GM19324 (cell line): ENCODE results near the gene SNN.

ENCODE experiments used
- ATAC-seq: cut with Tn5 transposase; IDR thresholded peaks from one replicate; pipeline ENCODE4 v1.9.1; 2021; ENCODE audit warnings: mild to moderate bottlenecking, moderate library complexity; ENCODE audit not compliant: unreplicated experiment, low FRiP score

Gene SNN

DNA sequence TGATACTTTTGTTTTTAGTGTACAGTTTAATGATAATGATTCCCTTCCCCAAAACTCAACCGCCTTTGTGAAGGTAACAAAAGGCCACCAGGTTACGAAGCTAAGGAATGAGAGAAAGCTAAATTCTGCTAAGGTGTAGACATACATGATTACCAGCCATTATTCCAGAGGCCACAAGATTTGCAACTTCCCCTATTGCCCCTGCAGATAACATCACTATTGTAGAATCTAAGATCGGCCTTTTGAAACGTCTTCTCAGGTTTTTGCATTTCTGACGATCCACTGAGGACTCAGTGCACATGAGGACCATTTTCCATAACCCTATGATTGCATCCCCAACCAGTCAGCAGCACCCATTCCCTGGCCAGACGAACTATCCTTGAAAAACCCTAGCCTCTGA is 33.9 kb upstream of the SNN start:
- no peak for ATAC-seq

DNA sequence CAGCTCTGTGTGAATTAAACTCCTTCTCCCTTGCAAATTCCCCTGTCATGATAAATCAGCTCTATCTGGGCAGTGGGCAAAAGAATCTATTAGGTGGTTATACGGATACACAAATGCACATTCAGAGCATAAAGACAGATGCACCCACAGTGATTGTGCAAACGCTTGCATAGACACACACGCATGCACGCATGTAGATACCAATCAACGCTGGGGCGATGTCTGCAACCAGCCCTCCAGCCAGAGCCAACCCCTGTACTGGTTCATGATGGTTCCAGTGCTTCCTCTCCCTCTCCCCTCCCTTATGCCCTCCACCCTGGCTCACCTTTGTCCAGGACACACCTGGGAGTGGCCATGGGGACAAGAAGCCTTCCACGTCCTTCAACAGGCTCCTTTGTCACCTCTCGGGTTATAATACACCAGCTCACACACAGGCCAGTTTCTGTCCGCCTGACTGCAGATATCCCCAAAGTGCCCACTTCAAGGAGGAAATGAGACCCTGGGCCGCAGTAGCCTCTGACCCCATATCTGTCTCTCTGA is 33.1 kb upstream of the SNN start:
- no peak for ATAC-seq

DNA sequence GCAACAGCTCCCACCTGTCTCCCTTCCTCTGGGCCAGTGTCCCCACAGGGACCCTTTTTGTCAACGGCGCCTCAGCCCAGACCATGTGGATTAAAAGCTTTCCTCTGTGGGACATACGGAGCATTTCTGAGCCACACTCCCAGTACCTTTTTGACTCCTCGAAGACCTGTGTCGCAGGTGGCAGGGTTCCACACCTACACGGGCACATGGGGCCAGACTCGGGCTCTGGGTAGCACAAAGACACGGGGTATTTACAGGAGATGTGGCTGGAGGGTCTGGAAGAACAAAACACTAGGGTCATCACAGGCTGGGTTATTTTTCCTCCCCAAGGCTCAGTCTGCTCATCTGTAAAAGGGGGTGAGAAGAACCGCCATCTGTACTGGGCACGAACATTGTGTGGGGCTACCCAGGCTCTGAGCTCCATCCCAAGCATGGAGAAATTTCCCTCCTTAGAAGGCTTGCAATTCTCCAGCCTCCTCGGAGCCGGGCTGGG is 32.5 kb upstream of the SNN start:
- no peak for ATAC-seq

DNA sequence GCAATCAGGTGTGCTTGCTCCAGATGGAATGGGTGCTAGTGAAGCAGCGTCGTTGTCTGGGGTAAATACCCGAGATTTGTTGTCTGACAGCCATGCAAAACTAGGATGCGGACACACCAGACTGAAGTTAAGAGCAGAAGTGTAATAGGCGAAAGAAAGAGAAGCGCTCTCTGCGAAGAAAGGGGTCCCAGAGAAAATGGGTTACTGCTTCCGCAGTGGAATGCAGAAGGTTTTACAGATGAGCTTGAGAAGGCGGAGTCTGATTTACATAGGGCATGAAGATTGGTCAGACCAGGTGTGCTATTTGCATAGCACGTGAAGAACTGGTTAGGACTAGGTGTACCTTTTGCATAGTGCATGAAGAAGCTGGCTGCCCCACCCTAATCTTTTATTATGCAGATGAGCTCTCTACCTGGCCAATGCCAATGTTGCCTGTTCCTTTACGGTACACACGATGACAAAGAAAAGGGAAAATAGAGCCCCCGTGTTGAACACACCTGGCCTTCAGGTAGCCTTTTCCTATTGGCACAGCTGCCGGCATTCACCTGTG is 32.0 kb upstream of the SNN start:
- no peak for ATAC-seq

DNA sequence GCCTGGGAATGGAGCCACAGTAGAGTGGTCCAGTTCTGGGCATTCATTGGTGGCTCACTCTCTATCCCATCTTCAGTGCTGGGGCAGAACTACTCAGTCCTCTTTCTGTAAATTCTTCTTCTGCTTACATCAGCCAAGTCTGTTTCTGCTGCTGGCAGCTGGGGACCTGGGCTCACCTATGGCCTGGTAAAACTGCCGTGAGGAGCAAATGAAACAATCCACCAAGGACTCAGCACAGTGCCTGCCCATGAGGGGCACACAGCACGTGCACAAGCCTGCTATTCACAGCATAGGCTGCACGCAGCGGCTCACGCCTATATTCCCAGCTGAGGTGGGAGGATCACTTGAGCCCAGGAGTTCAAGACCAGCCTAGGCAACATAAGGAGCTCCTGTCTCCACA is 30.9 kb upstream of the SNN start:
- ATAC-seq: no peak

DNA sequence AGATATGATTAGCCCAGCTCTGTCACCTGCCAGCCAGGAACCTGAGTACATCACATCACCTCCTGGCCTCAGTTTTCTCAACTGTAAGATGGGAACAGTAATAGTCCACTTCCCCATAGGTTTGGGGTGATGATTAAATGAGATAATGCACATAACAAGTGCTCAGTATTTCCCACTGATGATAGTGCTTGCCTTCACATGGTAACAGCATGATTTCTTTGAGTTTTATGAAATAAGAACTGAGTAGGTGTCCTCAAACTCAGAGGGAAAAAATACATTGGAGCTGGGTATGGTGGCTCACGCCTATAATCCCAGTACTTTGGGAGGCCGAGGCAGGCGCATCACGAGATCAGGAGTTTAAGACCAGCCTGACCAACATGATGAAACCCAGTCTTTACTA is 30.1 kb upstream of the SNN start:
- ATAC-seq: no peak

DNA sequence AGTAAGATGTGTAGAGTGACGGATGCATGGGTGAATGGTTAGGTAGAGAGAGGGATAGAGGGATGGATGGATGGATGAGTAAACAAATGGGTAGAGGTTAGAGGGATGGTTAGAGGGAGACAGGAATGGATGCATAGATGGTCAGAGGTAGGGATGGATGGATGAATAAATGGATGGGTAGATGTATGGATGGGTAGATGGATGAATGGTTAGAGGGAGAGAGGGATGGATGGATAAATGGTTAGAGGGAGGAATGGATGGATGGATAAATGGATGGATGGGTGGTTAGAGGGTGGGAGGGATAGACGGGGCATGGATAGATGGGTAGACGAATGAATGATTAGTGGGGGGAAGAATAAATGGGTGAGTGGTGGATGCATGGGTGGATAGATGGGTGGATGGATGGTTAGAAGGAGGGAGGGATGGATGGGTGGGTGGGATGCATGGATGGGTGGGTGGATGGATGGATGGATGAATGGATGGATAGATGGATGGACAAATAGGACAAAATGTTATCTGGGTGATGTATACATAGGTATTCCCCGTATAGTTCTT is 29.2 kb upstream of the SNN start:
- no peak for ATAC-seq

DNA sequence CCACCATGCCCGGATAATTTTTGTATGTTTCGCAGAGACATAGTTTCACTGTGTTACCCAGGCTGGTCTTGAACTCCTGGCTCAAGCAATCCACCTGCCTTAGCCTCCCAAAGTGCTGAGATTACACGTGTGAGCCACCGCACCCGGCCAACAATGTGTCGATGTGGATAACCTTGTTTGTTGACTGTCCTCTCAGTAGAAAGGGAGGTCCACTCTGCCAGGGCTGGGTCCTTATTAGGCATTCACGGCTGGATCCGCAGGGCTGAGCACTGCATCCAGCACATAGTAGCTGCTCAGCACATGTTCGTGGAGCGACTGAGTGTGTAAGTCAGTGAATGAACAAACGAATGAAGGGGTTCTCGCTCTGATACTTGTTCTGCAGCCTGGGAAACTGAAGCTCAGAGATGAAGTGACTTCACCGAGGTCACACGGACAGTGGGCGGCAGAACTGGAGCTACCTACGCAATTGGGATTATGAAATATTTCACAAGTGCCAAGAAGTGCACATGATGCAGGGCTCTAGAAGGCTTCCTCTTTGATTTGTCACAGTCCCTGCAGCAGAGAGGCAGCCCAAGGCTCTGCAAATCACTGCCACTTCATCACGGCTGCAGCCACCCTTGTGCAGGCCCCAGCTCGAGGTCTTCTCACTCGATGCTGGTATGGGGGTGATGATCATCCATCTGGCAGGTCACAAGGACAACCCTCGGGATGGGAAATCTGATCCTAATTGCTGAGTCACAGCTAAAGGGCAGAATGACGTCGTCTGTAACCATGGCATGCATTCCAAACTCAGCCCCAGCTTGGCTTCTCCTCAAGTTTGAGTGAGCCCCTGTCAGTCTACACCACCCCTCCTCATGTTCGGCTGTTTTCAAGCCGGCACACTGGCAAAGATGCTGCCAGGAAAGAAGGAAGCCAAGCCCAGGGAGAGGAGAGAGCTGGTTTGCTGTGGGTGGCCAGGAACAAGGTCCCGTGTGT is 28.0 kb upstream of the SNN start:
- ATAC-seq: no peak

DNA sequence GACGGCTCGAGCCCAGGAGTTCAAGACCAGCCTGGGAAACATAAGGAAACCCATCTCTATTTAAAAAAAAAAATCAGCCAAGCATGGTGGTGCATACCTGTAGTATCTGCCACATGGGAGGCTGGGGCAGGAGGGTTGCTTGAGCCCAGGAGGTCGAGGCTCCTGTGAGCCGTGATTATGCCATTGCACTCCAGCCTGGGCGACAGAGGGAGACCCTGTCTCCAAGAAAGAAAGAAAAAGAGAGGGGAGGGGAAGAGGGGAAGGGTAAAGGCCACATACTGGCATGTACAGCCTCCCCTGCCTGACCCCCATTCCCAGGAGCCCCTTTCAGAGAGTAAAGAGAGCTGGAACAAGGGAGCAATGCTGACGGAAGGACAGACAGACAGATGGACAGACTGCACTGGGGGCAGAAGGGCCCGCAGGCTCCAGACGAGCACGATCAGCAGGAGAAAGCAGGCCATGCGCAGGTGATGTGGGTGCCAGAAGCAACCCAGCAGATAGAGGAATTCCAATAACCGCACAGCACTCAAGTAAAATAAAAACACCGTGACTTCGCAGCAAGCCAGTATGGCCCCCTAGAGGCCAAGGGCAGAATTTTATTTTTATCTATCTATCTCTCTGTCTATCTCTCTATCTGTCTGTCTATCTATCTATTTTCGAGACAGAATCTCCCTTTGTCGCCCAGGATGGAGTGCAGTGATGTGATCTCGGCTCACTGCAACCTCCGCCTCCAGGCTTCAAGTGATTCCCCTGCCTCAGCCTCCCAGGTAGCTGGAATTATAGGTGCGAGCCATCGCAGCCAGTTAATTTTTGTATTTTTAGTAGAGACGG is 27.1 kb upstream of the SNN start:
- no peak for ATAC-seq

DNA sequence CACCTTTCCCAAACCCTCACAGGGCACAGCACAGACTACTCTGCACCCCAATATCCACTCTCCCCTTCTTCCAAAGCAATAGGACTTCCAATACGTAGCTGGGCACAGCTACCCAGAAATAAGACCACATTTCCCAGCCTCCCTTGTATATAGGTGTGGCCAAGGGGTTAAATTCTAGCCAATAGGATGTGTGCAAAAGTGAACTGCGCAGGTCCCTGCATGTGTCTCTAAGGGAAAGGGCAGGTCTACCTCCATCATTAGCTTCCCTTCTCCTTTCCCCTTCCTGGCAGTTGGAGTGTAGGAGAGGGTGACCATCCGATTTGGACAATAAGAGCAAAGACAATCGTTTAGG is 25.5 kb upstream of the SNN start:
- ATAC-seq: no peak

DNA sequence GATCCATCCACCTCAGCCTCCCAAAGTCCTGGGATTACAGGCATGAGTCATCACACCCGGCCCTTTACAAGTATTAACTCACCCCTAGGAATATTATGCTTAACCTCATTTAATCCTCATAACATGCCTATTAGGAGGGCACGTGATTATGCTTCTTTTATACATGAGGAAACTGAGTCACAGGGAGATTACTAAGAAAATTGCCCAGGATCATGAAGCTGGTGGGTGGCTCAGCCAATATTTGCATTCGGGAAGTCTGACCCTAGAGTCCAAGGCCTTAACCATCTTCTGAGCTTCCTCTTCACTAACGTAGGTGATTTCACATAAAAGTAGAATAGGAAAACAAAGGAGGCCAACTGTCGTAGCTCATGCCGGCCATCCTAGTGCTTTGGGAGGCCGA is 19.0 kb upstream of the SNN start:
- no peak for ATAC-seq

DNA sequence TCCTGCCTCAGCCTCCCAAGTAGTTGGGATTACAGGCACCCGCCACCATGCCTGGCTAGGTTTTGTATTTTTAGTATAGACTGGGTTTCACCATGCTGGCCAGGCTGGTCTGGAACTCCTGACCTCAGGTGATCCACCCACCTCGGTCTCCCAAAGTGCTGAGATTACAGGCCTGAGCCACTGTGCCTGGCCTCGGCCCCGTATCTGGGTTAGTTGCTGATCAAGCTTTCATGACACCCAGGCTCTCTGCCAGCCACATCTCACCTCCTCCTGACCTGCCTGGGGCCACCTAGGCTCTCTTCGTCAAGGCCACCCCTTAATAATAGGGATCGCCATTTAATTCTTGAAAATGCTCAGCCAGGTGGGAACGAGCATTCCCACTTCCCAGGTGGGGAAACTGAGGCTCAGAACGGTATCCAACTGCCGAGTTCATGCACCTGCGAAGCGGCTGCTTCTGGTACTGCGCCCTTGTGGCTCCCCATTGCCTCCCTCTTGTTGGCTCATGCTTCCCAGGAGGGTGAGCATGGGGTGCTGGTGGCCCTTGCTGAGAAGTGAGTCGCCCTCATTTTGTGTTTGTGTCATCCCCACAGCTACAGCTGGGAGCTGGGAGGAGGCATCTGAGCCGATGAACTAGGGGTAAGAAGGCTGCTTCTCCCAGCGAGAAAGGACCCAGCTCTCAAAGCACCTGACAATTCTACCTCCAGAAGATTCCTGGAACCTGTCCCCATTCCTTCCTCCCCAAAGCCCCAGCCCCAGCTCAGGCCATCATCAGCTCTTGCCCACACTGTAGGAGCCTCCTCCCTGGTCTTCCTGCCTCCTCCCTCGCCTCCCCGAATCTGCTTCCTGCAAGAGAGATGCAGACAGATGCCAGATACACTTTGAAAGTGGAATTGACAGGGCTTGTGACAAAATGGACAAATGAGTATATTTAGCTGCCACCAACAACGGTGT is 17.3 kb upstream of the SNN start:
- ATAC-seq: no peak

DNA sequence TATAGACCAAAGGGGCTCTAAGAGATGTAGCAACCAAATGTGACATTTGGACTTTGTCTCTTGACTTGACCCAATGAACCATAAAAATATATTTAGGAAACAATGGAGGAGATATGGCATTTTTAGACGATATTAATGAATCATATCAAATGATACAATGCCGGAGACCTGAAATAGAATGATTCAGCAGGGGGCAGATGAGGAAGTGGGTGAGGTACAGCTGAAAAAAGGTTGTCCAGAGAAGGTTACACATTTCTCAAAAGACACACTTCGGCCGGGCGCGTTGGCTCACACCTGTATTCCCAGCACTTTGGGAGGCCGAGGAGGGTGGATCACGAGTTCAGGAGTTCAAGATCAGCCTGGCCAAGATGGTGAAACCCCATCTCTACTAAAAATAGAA is 16.5 kb upstream of the SNN start:
- no peak for ATAC-seq

DNA sequence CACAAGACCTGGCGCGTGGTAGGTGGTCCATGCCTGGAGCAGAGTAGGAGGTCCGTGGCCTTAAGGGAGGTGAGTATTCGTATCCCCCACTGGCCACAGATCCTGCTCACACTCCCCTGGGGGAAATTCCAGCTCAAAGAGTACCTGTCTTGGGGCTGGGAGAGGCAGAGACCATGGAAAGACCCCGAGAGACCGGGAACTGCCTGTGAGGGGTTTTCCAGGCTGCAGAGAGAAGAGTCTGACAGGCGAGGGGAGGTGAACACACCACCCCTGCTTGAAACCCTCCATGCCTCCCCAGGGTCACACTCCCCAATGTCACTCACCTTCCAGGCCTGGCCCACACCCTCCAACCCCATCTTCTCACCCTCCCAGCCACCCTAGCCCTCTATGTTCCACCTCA is 12.6 kb upstream of the SNN start:
- ATAC-seq: no peak

DNA sequence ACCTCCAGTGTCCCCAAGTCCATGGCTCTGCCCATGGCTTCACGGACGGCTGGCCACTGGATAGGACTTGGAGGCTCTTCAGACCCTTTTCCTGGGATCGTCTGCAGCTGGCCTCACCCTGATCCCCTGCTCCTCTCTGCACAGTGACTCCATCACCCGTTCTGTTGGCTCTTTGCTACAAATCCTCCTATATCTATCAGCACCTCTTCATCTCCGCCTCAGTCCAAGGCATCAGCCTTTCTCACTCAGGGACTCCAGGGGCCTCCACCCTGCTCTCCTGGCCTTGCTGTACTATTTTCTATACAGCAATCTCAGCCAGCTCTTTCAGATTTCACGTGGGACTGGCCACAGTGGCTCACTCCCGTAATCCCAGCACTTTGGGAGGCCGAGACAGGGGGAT is 10.7 kb upstream of the SNN start:
- ATAC-seq: no peak

DNA sequence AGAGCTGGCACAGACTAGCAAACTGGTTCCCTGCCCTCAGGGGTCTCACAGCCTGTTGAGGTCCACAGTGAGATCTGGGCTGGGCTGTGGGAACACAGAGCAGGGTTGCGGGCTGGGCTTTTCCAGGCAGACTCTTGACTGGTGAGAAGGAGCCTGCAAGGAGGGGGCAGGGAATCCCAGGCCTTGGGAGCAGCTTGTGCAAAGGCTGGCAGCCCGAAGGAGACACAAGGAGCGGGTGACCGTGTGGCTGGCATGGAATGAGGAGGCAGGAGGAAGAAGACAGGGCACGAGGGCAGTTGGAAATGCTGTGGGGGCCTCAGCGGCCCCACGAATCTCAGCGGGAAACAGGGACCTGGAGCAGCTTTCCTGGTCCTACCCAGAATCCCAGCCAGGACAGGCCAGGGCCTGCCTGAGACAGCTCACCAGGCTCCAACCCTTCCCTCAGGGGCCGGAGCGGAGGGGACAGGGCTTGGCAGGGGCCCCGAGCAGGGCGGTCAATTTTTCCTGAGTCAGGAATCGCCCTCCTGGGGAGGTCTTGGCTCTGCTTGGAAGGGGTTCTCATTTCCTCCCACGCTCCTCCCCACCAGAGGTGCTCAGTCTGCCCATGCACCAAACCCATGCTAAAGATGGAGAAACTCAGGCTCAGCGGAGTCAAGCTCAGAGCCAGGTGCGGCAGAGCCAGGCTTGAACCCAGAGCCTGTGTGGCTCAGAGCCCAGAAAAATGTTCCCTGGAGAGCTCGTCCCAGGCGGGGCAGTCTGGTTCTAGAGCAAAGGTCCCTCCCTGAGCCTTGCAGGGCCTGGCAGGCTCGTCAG is 9.2 kb upstream of the SNN start:
- no peak for ATAC-seq

DNA sequence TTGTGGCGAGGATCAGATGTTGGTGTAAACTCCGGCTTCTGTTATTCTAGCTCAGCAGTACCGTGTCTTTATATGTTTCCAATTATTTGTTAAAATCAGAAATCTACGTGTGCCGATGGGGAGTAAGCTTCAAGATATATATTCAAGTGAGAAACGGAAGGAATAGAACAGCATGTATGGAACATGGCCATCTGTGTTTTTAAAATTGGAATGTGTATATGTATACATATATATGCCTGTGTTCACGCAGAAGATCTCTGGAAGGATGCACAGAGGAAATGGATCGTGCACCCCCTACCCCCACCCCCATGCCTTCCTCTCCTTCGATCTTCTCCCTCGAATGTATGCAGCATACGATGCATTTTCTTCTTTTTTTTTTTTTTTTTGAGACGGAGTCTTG is 7.7 kb upstream of the SNN start:
- ATAC-seq: no peak

DNA sequence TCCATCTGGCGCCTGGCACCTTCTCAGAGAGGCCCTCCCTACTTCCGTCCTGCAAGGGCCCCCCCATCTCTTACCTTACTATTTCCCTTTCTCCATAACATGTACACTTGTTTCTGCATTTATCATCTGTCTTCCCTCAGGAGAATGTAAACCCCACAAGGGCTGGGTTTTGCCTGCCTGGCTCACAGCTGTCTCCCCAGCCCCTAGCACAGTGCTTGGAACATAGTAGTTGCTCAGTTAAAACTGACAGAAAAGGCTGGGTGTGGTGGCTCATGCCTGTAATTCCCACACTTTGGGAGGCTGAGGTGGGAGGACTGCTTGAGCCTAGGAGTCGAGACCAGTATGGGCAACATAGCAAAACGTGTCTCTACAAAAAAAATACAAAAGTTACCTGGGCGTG is 5.7 kb upstream of the SNN start:
- no peak for ATAC-seq

DNA sequence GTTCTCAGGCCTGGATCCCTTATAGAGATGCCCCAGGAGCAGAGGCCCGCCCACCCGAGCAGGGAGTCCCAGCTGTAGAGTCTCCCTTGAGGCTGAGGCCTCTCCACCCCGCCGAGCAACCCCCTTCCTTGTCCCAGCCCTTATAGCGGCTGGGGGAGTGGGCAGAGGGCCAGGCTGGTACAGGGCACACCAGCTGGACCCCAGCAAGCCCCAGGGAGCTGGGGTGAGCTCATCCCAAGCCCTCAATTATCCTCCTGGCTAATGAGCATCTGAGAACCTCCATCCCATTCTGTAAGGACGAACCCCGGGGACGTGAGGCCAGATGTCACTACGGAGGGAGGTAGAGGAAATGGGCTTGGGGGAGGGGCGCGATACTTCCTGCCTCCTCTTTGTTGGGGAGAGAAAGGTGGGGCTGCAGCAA is 3.2 kb upstream of the SNN start:
- ATAC-seq: no peak
